ENCODE measurements around the gene PSME4. TPM values are rescaled to one million over a fixed set of nuclear protein-coding genes. Genes with fewer than 3 reads are reported as not detected.

PSME4 gene
- polyA plus RNA-seq = 10 to 100 TPM; 19.9 to 24.2 (median 20.7) TPM
- long read RNA-seq, donor 1 = 0 reads
- long read RNA-seq, donor 2 = 0 reads
- long read RNA-seq, donor 3, partial matches to known transcripts = 5 of 5 reads
- long read RNA-seq, donor 3, other reads (novel, unspliced or antisense) = 0 of 5 reads
- long read RNA-seq, donor 4 = 0 reads
- long read RNA-seq, donor 5, partial matches to known transcripts = 9 of 9 reads
- long read RNA-seq, donor 5, other reads (novel, unspliced or antisense) = 0 of 9 reads
- long read RNA-seq, donor 6, partial matches to known transcripts = 6 of 6 reads
- long read RNA-seq, donor 6, other reads (novel, unspliced or antisense) = 0 of 6 reads
- long read RNA-seq, donor 7 = 0 reads
- long read RNA-seq, donor 8 = 0 reads
- long read RNA-seq, donor 9 = 0 reads
- long read RNA-seq, donor 10, partial matches to known transcripts = 6 of 6 reads
- long read RNA-seq, donor 10, other reads (novel, unspliced or antisense) = 0 of 6 reads

GRCh38 chr2:53970724-53971602, at the start of gene PSME4:
Gene PSME4, minus strand, starts transcription at chr2:53970993. Its CDS starts 209 bp downstream, at chr2:53970784.
- FAIRE-seq = no peak
- H3K4me1 ChIP-seq (ENCODE audit: control insufficient read depth in 3 of 3, insufficient read depth in 2 of 3, low read depth in 1 of 3, low read length in 2 of 3) = peaks cover 0 to 4% (median 0%) of the 10 kb centered on the region in 3 donors
- 1% methylated on average over 53 to 81 of the region's 81 CpGs for WGBS, 3 donors

GRCh38 chr2:54015798-54016699, 45.3 kb upstream of the PSME4 start:
- Histone ChIP-seq H3K27ac (ENCODE audit: low read depth in 1 of 3, low read length in 2 of 3) (no peak overlapping the region), H3K4me3 (ENCODE audit: low read depth in 1 of 3, low read length in 3 of 3) (no peak overlapping the region), H3K27me3 (ENCODE audit: control insufficient read depth in 3 of 3, insufficient read depth in 3 of 3, low read length in 3 of 3) (no peaks in the 10 kb centered on the region), H3K4me1 (ENCODE audit: control insufficient read depth in 3 of 3, insufficient read depth in 2 of 3, low read depth in 1 of 3, low read length in 2 of 3) (no peaks in the 10 kb centered on the region), H3K9me3 (ENCODE audit: control insufficient read depth in 2 of 2, insufficient read depth in 1 of 2, low read depth in 1 of 2, low read length in 1 of 2) (peaks cover 0 to 3% of the 10 kb centered on the region in 2 donors), H3K36me3 (ENCODE audit: control insufficient read depth in 3 of 3, insufficient read depth in 2 of 3, low read depth in 1 of 3, low read length in 3 of 3) (peaks cover 0 to 9% (median 0%) of the 10 kb centered on the region in 3 donors)
- DNase-seq = no peak
- 50 to 68% (median 67%) methylated on average over 1 of the region's 1 CpG for WGBS, 3 donors
- no peak for FAIRE-seq

More at GRCh38 chr2:53970724-53971602, at the start of gene PSME4:
- H3K27me3 ChIP-seq (ENCODE audit: control insufficient read depth in 3 of 3, insufficient read depth in 3 of 3, low read length in 3 of 3) = no peaks in the 10 kb centered on the region
- DNase-seq = peak; percentile 90 to 96
- no peaks in the 10 kb centered on the region for H3K9me3 ChIP-seq (ENCODE audit: control insufficient read depth in 2 of 2, insufficient read depth in 1 of 2, low read depth in 1 of 2, low read length in 1 of 2)
- peak within 1 kb of the TSS; percentile 90 to 97 (median 93) for H3K27ac ChIP-seq (ENCODE audit: low read depth in 1 of 3, low read length in 2 of 3)
- peaks cover 0 to 5% (median 4%) of the 10 kb centered on the region in 3 donors for H3K36me3 ChIP-seq (ENCODE audit: control insufficient read depth in 3 of 3, insufficient read depth in 2 of 3, low read depth in 1 of 3, low read length in 3 of 3)
- H3K4me3 ChIP-seq (ENCODE audit: low read depth in 1 of 3, low read length in 3 of 3) = peak within 1 kb of the TSS; percentile 61 to 96 (median 83)

- no peak for DNase-seq
- H3K27me3 ChIP-seq (ENCODE audit: control insufficient read depth in 3 of 3, insufficient read depth in 3 of 3, low read length in 3 of 3) = no peaks in the 10 kb centered on the region
- no peak overlapping the region for H3K27ac ChIP-seq (ENCODE audit: low read depth in 1 of 3, low read length in 2 of 3)
- 67 to 73% (median 70%) methylated on average over 6 of the region's 6 CpGs for WGBS, 3 donors
- H3K4me1 ChIP-seq (ENCODE audit: control insufficient read depth in 3 of 3, insufficient read depth in 2 of 3, low read depth in 1 of 3, low read length in 2 of 3) = no peaks in the 10 kb centered on the region
- peaks cover 0 to 7% (median 0%) of the 10 kb centered on the region in 3 donors for H3K36me3 ChIP-seq (ENCODE audit: control insufficient read depth in 3 of 3, insufficient read depth in 2 of 3, low read depth in 1 of 3, low read length in 3 of 3)
- no peaks in the 10 kb centered on the region for H3K9me3 ChIP-seq (ENCODE audit: control insufficient read depth in 2 of 2, insufficient read depth in 1 of 2, low read depth in 1 of 2, low read length in 1 of 2)
- no peak for FAIRE-seq
- H3K4me3 ChIP-seq (ENCODE audit: low read depth in 1 of 3, low read length in 3 of 3) = no peak overlapping the region
These were observed 43.2 kb upstream of the PSME4 start for GRCh38 chr2:54013996-54014395.

- WGBS, 3 donors = 91 to 95% (median 92%) methylated on average over 11 of the region's 11 CpGs
- no peaks in the 10 kb centered on the region for H3K9me3 ChIP-seq (ENCODE audit: control insufficient read depth in 2 of 2, insufficient read depth in 1 of 2, low read depth in 1 of 2, low read length in 1 of 2)
- peaks cover 0 to 7% (median 0%) of the 10 kb centered on the region in 3 donors for H3K36me3 ChIP-seq (ENCODE audit: control insufficient read depth in 3 of 3, insufficient read depth in 2 of 3, low read depth in 1 of 3, low read length in 3 of 3)
- DNase-seq (no peak), FAIRE-seq (no peak)
- no peak overlapping the region for H3K27ac ChIP-seq (ENCODE audit: low read depth in 1 of 3, low read length in 2 of 3)
- H3K4me1 ChIP-seq (ENCODE audit: control insufficient read depth in 3 of 3, insufficient read depth in 2 of 3, low read depth in 1 of 3, low read length in 2 of 3) = no peaks in the 10 kb centered on the region
- no peak overlapping the region for H3K4me3 ChIP-seq (ENCODE audit: low read depth in 1 of 3, low read length in 3 of 3)
- no peaks in the 10 kb centered on the region for H3K27me3 ChIP-seq (ENCODE audit: control insufficient read depth in 3 of 3, insufficient read depth in 3 of 3, low read length in 3 of 3)
These were observed 41.8 kb upstream of the PSME4 start for GRCh38 chr2:54012538-54013141.

GRCh38 chr2:54009549-54009948, 38.8 kb upstream of the PSME4 start:
- H3K9me3 ChIP-seq (ENCODE audit: control insufficient read depth in 2 of 2, insufficient read depth in 1 of 2, low read depth in 1 of 2, low read length in 1 of 2) = no peaks in the 10 kb centered on the region
- H3K4me3 ChIP-seq (ENCODE audit: low read depth in 1 of 3, low read length in 3 of 3) = no peak overlapping the region
- H3K27ac ChIP-seq (ENCODE audit: low read depth in 1 of 3, low read length in 2 of 3) = no peak overlapping the region
- no peak for DNase-seq
- H3K36me3 ChIP-seq (ENCODE audit: control insufficient read depth in 3 of 3, insufficient read depth in 2 of 3, low read depth in 1 of 3, low read length in 3 of 3) = no peaks in the 10 kb centered on the region
- no peaks in the 10 kb centered on the region for H3K4me1 ChIP-seq (ENCODE audit: control insufficient read depth in 3 of 3, insufficient read depth in 2 of 3, low read depth in 1 of 3, low read length in 2 of 3)
- H3K27me3 ChIP-seq (ENCODE audit: control insufficient read depth in 3 of 3, insufficient read depth in 3 of 3, low read length in 3 of 3) = no peaks in the 10 kb centered on the region
- FAIRE-seq = no peak
- 82 to 97% (median 89%) methylated on average over 1 of the region's 1 CpG for WGBS, 3 donors

- H3K4me1 ChIP-seq (ENCODE audit: control insufficient read depth in 3 of 3, insufficient read depth in 2 of 3, low read depth in 1 of 3, low read length in 2 of 3) = no peaks in the 10 kb centered on the region
- H3K36me3 ChIP-seq (ENCODE audit: control insufficient read depth in 3 of 3, insufficient read depth in 2 of 3, low read depth in 1 of 3, low read length in 3 of 3) = no peaks in the 10 kb centered on the region
- H3K27me3 ChIP-seq (ENCODE audit: control insufficient read depth in 3 of 3, insufficient read depth in 3 of 3, low read length in 3 of 3) = no peaks in the 10 kb centered on the region
- no peaks in the 10 kb centered on the region for H3K9me3 ChIP-seq (ENCODE audit: control insufficient read depth in 2 of 2, insufficient read depth in 1 of 2, low read depth in 1 of 2, low read length in 1 of 2)
- FAIRE-seq = no peak
- no peak overlapping the region for H3K27ac ChIP-seq (ENCODE audit: low read depth in 1 of 3, low read length in 2 of 3)
- DNase-seq = no peak
- no peak overlapping the region for H3K4me3 ChIP-seq (ENCODE audit: low read depth in 1 of 3, low read length in 3 of 3)
- WGBS, 3 donors = 93 to 100% (median 98%) methylated on average over 2 of the region's 2 CpGs
These were observed 37.6 kb upstream of the PSME4 start for GRCh38 chr2:54008439-54008838.

GRCh38 chr2:54000524-54000923, 29.7 kb upstream of the PSME4 start:
- H3K27ac ChIP-seq (ENCODE audit: low read depth in 1 of 3, low read length in 2 of 3) = no peak overlapping the region
- no peak for FAIRE-seq
- H3K4me1 ChIP-seq (ENCODE audit: control insufficient read depth in 3 of 3, insufficient read depth in 2 of 3, low read depth in 1 of 3, low read length in 2 of 3) = no peaks in the 10 kb centered on the region
- no peaks in the 10 kb centered on the region for H3K36me3 ChIP-seq (ENCODE audit: control insufficient read depth in 3 of 3, insufficient read depth in 2 of 3, low read depth in 1 of 3, low read length in 3 of 3)
- DNase-seq = no peak
- no peaks in the 10 kb centered on the region for H3K27me3 ChIP-seq (ENCODE audit: control insufficient read depth in 3 of 3, insufficient read depth in 3 of 3, low read length in 3 of 3)
- H3K9me3 ChIP-seq (ENCODE audit: control insufficient read depth in 2 of 2, insufficient read depth in 1 of 2, low read depth in 1 of 2, low read length in 1 of 2) = no peaks in the 10 kb centered on the region
- H3K4me3 ChIP-seq (ENCODE audit: low read depth in 1 of 3, low read length in 3 of 3) = no peak overlapping the region
- 85 to 97% (median 90%) methylated on average over 3 of the region's 3 CpGs for WGBS, 3 donors
